ENCODE measurements around the gene PAWR. TPM values are rescaled to one million over a fixed set of nuclear protein-coding genes. Genes with fewer than 3 reads are reported as not detected.

The PAWR gene
- total RNA-seq, 1 experiment from 2014 or later = 176 TPM

DNA sequence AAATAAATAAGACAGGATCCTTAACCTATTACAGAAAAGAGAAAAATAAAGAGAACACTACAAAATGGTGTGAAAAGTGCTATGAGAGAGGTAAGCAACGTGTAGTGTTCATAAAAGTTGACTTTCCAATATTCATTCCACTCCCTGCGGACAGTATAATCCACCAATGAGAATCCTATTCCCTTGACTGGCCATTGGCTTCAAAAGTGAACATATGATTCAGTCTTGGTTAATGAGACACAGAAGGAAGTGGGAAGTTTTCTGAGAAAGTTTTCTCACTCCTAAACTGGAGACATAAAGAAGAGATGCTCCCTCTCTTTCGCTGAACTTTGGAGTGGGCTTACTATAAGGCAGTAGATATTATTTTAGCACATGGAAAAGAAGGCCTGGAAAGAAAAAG is 153.1 kb downstream of the PAWR start:
- H3K9me3 ChIP-seq (ENCODE audit: control insufficient read depth, low read depth, low read length) = no peaks in the 10 kb centered on the region
- H3K18ac ChIP-seq (ENCODE audit: insufficient read length, low read depth, low read length) = no peak overlapping the region
- no peak overlapping the region for H3K4me3 Mint-ChIP-seq
- no peaks in the 10 kb centered on the region for H3K23me2 ChIP-seq (ENCODE audit: insufficient read length, low read depth, low read length, poor library complexity, severe bottlenecking)
- H4K8ac ChIP-seq (replicated peaks; ENCODE audit: insufficient read length, low read depth, low read length) = no peak overlapping the region
- no peak overlapping the region for H3K4me2 ChIP-seq (ENCODE audit: insufficient read depth, insufficient read length, low read length)
- no peaks in the 10 kb centered on the region for H3K27me3 Mint-ChIP-seq (ENCODE audit: low read depth)
- no peak overlapping the region for H2AFZ ChIP-seq (ENCODE audit: low read length)
- peaks cover 10 to 19% of the 10 kb centered on the region in 2 experiments for H3K9me3 Mint-ChIP-seq
- H2BK5ac ChIP-seq (ENCODE audit: insufficient read length, low read length) = no peak overlapping the region
- no peaks in the 10 kb centered on the region for H3K79me1 ChIP-seq (ENCODE audit: insufficient read depth, low read depth, low read length, poor library complexity, severe bottlenecking)
- H3T11ph ChIP-seq (ENCODE audit: low read length) = no peak overlapping the region
- no peak overlapping the region for H2BK120ac ChIP-seq (ENCODE audit: low read depth, low read length, poor library complexity, severe bottlenecking)
- H4K20me1 ChIP-seq (ENCODE audit: control insufficient read depth, insufficient read depth, insufficient read length) = no peaks in the 10 kb centered on the region
- no peak overlapping the region for H2AK5ac ChIP-seq (ENCODE audit: insufficient read length, low read length)
- H3K79me2 ChIP-seq (ENCODE audit: insufficient read depth, low read length) = no peaks in the 10 kb centered on the region
- H3K36me3 Mint-ChIP-seq (ENCODE audit: insufficient read depth in 1 of 3, low read depth in 3 of 3) = peaks cover 6 to 28% (median 28%) of the 10 kb centered on the region in 3 experiments
- no peak overlapping the region for H2BK15ac ChIP-seq (ENCODE audit: low read depth, low read length)
- H3K4me1 ChIP-seq (ENCODE audit: insufficient read depth, low read length) = peaks cover 6% of the 10 kb centered on the region; the same call in 1 of the 2 replicates
- no peaks in the 10 kb centered on the region for H3K27me3 ChIP-seq (ENCODE audit: insufficient read depth, low read length)
- no peak overlapping the region for H3K27ac ChIP-seq (ENCODE audit: insufficient read length, low read depth, low read length)
- H4K5ac ChIP-seq (ENCODE audit: insufficient read length, low read depth, low read length) = no peak overlapping the region
- H2BK20ac ChIP-seq (ENCODE audit: low read depth, low read length, poor library complexity, severe bottlenecking) = no peak overlapping the region
- H3K4ac ChIP-seq (ENCODE audit: low read depth, low read length) = no peak overlapping the region
- H3K23ac ChIP-seq (ENCODE audit: insufficient read length, low read depth, low read length) = no peak overlapping the region
- H3K56ac ChIP-seq (ENCODE audit: insufficient read length, low read depth, low read length) = no peak overlapping the region
- no peak overlapping the region for H4K91ac ChIP-seq (ENCODE audit: insufficient read length, low read depth, low read length)
- peaks cover 39 to 45% of the 10 kb centered on the region in 2 experiments for H3K4me1 Mint-ChIP-seq
- DNase-seq = no peak
- no peak for TF ChIP-seq CTCF (conservative IDR thresholded peaks at IDR 0.05)
- no CpG with 5 or more reads among the region's 3 CpGs for WGBS (ENCODE audit: extremely low coverage, insufficient read length, low lambda C conversion rate)
- no peak overlapping the region for H2BK12ac ChIP-seq (ENCODE audit: insufficient read length, low read depth, low read length)
- no peak overlapping the region for H3K14ac ChIP-seq (ENCODE audit: insufficient read depth, low read length)
- no peak overlapping the region for H3K9ac ChIP-seq (ENCODE audit: extremely low read depth, insufficient read length, low read length)
- peak overlapping the region in 1 of 3 experiments; percentile 4; a peak in 2 of 7 replicates for H3K27ac Mint-ChIP-seq
